Vagina (tissue), 2 donors: ENCODE measurements around the gene TMEM114. TPM values are rescaled to one million over a fixed set of nuclear protein-coding genes. Genes with fewer than 3 reads are reported as not detected.

Experiments
- DNase-seq, 2 donors: peaks; one replicate each; pipeline ENCODE4 v3.0.0-alpha.2; 2017; ENCODE audit errors: extremely low spot score in 2 of 2
- H3K27ac ChIP-seq: fragments of 200-600 bp; sonication (generic); one replicate; pipeline ENCODE4 v1.5.1; 2019
- H3K27me3 ChIP-seq: fragments of 200-600 bp; sonication (generic); one replicate; pipeline ENCODE4 v1.5.1; 2019
- H3K36me3 ChIP-seq, 2 donors: fragments of 200-600 bp; sonication (generic); one replicate each; pipeline ENCODE4 v1.5.1; 2017 to 2019
- H3K4me1 ChIP-seq: fragments of 200-600 bp; sonication (generic); one replicate; pipeline ENCODE4 v1.5.1; 2019
- H3K4me3 ChIP-seq, 2 donors: fragments of 200-600 bp; sonication (generic); 1 replicate in 1 of 2; 2 replicates in 1 of 2; pipeline ENCODE4 v1.5.1; 2016 to 2019
- H3K9me3 ChIP-seq: fragments of 200-600 bp; sonication (generic); one replicate; pipeline ENCODE4 v1.5.1; 2019
- POLR2A ChIP-seq, 2 donors: fragments of 450-650 bp; IDR thresholded peaks; one replicate each; pipeline ENCODE4 v1.6.1; 2017; ENCODE audit warnings: antibody characterized with exemption in 2 of 2, mild to moderate bottlenecking in 2 of 2, moderate library complexity in 2 of 2
- POLR2AphosphoS5 ChIP-seq, 2 donors: sonication (generic); formaldehyde crosslinking; IDR thresholded peaks; one replicate each; pipeline ENCODE4 v1.9.0; 2017; ENCODE audit warnings: antibody characterized with exemption in 2 of 2, mild to moderate bottlenecking in 2 of 2, low read depth in 1 of 2; ENCODE audit not compliant: insufficient read depth in 1 of 2
- intact Hi-C: fragments of 100-400 bp; cut with DNase I; formaldehyde crosslinking; loops from one replicate; pipeline ENCODE4 v1.15.1; 2023
- total RNA-seq: library from RNA; depleted of rRNA; stranded (reverse); fragments of >200 nt; gene quantifications from one replicate; pipeline ENCODE4 v1.2.3, GENCODE V29; 2016
- TF ChIP-seq, protein P1 (sequence below), 3 experiments: fragments of 450-650 bp in 2 of 3; fragments of 200-600 bp in 1 of 3; sonication (generic) in 1 of 3; IDR thresholded peaks; one replicate each; pipeline ENCODE4 v1.5.1; 2017 to 2019; ENCODE audit warnings: antibody characterized with exemption in 3 of 3, mild to moderate bottlenecking in 2 of 3, moderate library complexity in 2 of 3

Gene TMEM114
- total RNA-seq, 1 donor from 2014 or later: not detected

DNA sequence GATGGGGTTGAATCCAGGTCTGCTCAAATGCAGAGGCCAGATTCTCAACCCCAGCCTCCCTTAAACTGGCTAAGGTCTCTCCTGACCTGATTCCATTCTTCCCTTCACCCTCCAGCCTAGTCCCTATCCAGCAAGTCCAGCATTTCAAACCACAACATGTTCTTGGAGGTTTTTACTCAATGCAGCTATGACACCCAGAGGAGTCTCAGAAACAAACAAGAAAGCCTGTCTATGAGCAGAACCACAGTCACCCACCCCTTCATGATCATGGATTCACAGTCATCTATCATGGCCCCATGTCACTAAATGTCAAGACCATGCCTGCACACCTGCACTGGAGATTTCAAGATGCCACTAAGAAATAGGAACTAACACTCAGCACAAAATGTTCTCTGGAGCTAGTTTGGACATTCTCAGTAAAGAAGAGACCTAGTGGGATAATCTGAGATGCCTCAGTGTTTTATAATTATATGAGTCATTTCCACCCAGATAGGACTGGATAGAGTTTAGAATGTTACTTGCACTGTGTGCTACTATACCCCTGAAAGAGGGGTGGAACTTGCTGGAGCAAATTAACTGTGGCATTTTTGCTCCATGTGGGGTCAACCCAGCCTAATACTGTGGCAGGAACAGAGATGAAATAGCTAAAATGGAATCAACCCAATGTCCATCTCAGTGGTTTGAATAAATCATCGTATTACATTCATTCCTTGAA, 21.7 kb upstream of the TMEM114 start:
- H3K27me3 ChIP-seq: no peaks in the 10 kb centered on the region
- no peaks in the 10 kb centered on the region for H3K36me3 ChIP-seq
- no peak overlapping the region for H3K4me3 ChIP-seq
- intact Hi-C loops: no loop called here
- no peak for TF ChIP-seq POLR2AphosphoS5 (IDR thresholded peaks at IDR 0.05; ENCODE audit: insufficient read depth in 1 of 2, low read depth in 1 of 2)
- TF ChIP-seq, protein P1, sequence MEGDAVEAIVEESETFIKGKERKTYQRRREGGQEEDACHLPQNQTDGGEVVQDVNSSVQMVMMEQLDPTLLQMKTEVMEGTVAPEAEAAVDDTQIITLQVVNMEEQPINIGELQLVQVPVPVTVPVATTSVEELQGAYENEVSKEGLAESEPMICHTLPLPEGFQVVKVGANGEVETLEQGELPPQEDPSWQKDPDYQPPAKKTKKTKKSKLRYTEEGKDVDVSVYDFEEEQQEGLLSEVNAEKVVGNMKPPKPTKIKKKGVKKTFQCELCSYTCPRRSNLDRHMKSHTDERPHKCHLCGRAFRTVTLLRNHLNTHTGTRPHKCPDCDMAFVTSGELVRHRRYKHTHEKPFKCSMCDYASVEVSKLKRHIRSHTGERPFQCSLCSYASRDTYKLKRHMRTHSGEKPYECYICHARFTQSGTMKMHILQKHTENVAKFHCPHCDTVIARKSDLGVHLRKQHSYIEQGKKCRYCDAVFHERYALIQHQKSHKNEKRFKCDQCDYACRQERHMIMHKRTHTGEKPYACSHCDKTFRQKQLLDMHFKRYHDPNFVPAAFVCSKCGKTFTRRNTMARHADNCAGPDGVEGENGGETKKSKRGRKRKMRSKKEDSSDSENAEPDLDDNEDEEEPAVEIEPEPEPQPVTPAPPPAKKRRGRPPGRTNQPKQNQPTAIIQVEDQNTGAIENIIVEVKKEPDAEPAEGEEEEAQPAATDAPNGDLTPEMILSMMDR (IDR thresholded peaks at IDR 0.05): no peak
- no peak for TF ChIP-seq POLR2A (IDR thresholded peaks at IDR 0.05)
- no peak for DNase-seq
- H3K4me1 ChIP-seq: no peaks in the 10 kb centered on the region
- H3K9me3 ChIP-seq: no peaks in the 10 kb centered on the region
- H3K27ac ChIP-seq: no peak overlapping the region

DNA sequence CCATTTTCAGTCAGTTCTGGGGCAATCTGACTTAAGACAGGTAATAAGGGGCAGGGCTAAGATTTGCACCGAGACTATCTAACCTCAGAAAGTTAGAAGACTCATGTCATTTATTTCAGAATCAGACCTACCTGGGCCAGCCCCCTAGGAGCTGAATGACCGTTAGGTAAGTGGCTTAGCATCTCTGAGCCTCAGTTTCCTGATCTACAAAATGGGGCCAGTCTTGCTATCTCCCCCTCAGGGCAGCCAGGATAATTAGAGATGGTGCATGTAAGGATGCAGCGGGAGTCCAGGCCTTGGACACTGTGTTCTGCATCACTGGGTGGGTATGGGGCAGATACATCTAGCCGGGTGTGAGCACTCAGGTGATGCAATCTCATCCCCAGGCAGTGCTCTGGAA, 20.8 kb upstream of the TMEM114 start:
- intact Hi-C loops: no loop called here
- Histone ChIP-seq H3K4me3 (no peak overlapping the region), H3K36me3 (no peaks in the 10 kb centered on the region), H3K27ac (no peak overlapping the region), H3K4me1 (no peaks in the 10 kb centered on the region), H3K27me3 (no peaks in the 10 kb centered on the region), H3K9me3 (no peaks in the 10 kb centered on the region)
- DNase-seq: no peak
- TF ChIP-seq, protein P1 (IDR thresholded peaks at IDR 0.05): no peak
- TF ChIP-seq POLR2AphosphoS5 (IDR thresholded peaks at IDR 0.05; ENCODE audit: insufficient read depth in 1 of 2, low read depth in 1 of 2): no peak
- no peak for TF ChIP-seq POLR2A (IDR thresholded peaks at IDR 0.05)

DNA sequence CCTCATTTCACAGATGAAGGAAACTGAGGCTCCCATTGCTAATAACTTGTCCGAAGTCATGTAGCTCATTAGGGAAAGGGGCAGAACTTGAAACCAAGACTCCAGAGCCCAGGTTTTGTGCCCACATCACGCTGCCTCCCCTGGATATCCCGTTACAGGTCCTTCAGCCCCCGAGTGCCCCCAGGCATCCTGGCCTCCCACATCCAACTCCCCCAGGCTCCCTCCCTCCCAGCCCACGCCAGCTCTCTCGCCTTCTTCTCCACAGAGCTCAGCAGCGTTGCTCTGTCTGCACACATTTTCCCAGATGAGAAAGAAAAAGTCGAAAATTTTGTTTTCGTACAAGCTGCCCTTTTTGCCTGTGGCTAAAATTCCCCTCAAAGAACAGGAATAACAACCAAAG, 16.9 kb upstream of the TMEM114 start:
- no peak overlapping the region for H3K27ac ChIP-seq
- no peaks in the 10 kb centered on the region for H3K36me3 ChIP-seq
- DNase-seq: no peak
- TF ChIP-seq POLR2AphosphoS5 (IDR thresholded peaks at IDR 0.05; ENCODE audit: insufficient read depth in 1 of 2, low read depth in 1 of 2): no peak
- TF ChIP-seq, protein P1 (IDR thresholded peaks at IDR 0.05): no peak
- TF ChIP-seq POLR2A (IDR thresholded peaks at IDR 0.05): no peak
- H3K27me3 ChIP-seq: no peaks in the 10 kb centered on the region
- H3K4me3 ChIP-seq: no peak overlapping the region
- intact Hi-C loops: no loop called here
- no peaks in the 10 kb centered on the region for H3K9me3 ChIP-seq
- H3K4me1 ChIP-seq: no peaks in the 10 kb centered on the region

DNA sequence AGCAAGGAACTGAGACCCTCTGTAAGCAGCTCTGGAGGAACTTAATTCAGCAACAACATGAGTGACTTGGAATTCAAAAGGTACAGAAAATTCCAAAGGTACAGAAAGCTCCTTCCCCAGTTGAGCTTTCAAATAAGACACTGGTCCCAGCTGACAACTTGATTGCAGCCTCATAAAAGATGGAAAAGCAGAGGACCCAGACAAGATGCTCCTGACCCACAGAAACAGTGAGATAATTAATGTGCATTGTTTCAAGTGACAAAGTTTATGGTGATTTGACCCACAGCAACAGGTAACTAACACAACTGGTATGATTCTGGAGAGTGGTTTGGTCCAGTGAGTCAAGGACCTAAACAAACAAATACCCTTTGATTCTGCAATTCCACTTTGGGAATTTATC, 15.2 kb upstream of the TMEM114 start:
- DNase-seq: no peak
- H3K4me1 ChIP-seq: no peaks in the 10 kb centered on the region
- no peak overlapping the region for H3K27ac ChIP-seq
- TF ChIP-seq POLR2A (IDR thresholded peaks at IDR 0.05): no peak
- TF ChIP-seq POLR2AphosphoS5 (IDR thresholded peaks at IDR 0.05; ENCODE audit: insufficient read depth in 1 of 2, low read depth in 1 of 2): no peak
- TF ChIP-seq, protein P1 (IDR thresholded peaks at IDR 0.05): no peak
- intact Hi-C loops: no loop called here
- H3K36me3 ChIP-seq: no peaks in the 10 kb centered on the region
- no peaks in the 10 kb centered on the region for H3K27me3 ChIP-seq
- no peak overlapping the region for H3K4me3 ChIP-seq
- no peaks in the 10 kb centered on the region for H3K9me3 ChIP-seq

DNA sequence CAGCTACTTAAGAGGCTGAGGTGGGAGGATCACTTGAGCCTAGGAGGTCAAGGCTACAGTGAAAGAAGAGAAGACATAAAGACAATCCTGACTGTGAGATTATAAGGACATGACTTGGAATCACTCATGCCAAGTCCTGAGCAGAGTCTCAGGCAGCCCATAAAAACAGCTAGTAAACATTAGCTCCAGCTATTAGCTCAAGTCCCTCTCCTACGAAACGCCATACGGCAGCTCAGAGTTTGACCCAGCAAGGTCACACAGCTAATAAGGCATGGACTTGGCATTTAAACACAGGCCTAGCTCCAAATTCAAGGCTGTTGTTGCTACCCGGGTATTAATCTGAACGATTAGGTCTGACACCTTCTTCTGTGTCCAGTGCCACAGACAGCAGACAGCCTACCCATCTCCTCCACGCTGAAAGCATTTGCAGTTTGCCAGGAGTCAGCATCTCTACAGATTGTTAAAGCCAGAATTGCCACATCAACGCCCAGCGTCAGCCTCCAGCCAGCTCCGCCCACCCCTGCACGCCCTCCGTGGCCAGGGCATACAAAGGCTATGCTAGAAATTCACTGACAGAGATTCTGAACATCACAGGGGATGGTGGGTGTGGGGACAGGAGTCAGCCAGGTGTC, 9.9 kb upstream of the TMEM114 start:
- TF ChIP-seq POLR2A (IDR thresholded peaks at IDR 0.05): no peak
- TF ChIP-seq, protein P1 (IDR thresholded peaks at IDR 0.05): no peak
- TF ChIP-seq POLR2AphosphoS5 (IDR thresholded peaks at IDR 0.05; ENCODE audit: insufficient read depth in 1 of 2, low read depth in 1 of 2): no peak
- H3K4me1 ChIP-seq: no peaks in the 10 kb centered on the region
- no peaks in the 10 kb centered on the region for H3K27me3 ChIP-seq
- H3K36me3 ChIP-seq: no peaks in the 10 kb centered on the region
- H3K9me3 ChIP-seq: peaks cover 5% of the 10 kb centered on the region
- intact Hi-C loops: no loop called here
- no peak overlapping the region for H3K27ac ChIP-seq
- no peak overlapping the region for H3K4me3 ChIP-seq
- no peak for DNase-seq
